RWPE2 (cell line): Measurements from ENCODE around the gene NSMCE1.

ENCODE experiments used
- ATAC-seq: fragments of 200-7000 bp; cut with Tn5 transposase; 3 replicates; pipeline ENCODE4 v1.9.1; 2021; ENCODE audit warnings: low read depth
- DNase-seq: peaks from one replicate; pipeline ENCODE4 v3.0.0-alpha.2; 2020; ENCODE audit warnings: low spot score
- H3K27ac ChIP-seq: fragments of 450-650 bp; 2 replicates; pipeline ENCODE4 v1.5.1; 2017; ENCODE audit warnings: mild to moderate bottlenecking; ENCODE audit not compliant: poor library complexity, severe bottlenecking
- H3K27me3 ChIP-seq: fragments of 250-450 bp; sonication (Bioruptor Pico); 2 replicates; pipeline ENCODE4 v1.5.1; 2021; ENCODE audit warnings: mild to moderate bottlenecking, moderate library complexity; ENCODE audit not compliant: insufficient read depth, poor library complexity, severe bottlenecking
- H3K36me3 ChIP-seq: fragments of 250-450 bp; sonication (Bioruptor Pico); 2 replicates; pipeline ENCODE4 v1.5.1; 2020; ENCODE audit warnings: low read depth, mild to moderate bottlenecking, moderate library complexity
- H3K4me1 ChIP-seq: fragments of 250-450 bp; sonication (Bioruptor Pico); 2 replicates; pipeline ENCODE4 v1.5.1; 2021; ENCODE audit warnings: mild to moderate bottlenecking, moderate library complexity; ENCODE audit not compliant: insufficient read depth, poor library complexity, severe bottlenecking
- H3K4me3 ChIP-seq: fragments of 250-450 bp; sonication (Bioruptor Pico); 2 replicates; pipeline ENCODE4 v1.5.1; 2021; ENCODE audit warnings: mild to moderate bottlenecking, moderate library complexity; ENCODE audit not compliant: severe bottlenecking
- H3K9me3 ChIP-seq: fragments of 250-450 bp; sonication (Bioruptor Pico); 2 replicates; pipeline ENCODE4 v1.5.1; 2021; ENCODE audit warnings: mild to moderate bottlenecking, moderate library complexity; ENCODE audit not compliant: severe bottlenecking
- TF ChIP-seq, protein P1 (sequence below): fragments of 450-650 bp; IDR thresholded peaks from one replicate; pipeline ENCODE4 v1.5.1; 2017; ENCODE audit warnings: mild to moderate bottlenecking, moderate library complexity; ENCODE audit not compliant: poor library complexity, severe bottlenecking

NSMCE1 gene

DNA sequence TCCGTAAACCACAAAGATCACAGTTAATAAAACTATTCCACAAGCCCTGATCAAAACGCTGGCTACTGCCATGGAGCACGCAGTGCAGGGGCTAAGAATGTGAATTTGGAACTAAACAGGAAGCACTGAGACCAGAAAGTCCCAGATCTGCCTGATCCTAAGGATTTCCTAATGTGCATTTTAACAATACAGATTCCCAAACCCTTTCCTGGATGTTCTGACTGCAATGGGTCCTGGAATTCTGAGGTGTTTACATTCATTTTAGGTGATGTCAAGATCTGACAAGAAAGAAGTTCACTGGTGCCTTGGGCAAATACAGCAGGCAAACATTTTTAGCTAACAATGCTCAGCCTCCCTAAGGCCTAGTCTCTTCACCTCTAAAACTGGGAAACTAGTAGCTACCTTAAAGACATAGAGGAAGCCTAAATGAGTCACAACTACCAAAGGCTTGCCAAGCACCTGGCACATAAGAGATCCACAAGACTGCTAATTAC is 10.3 kb downstream of the NSMCE1 start:
- no peaks in the 10 kb centered on the region for H3K9me3 ChIP-seq
- ATAC-seq = peak; percentile 91
- H3K36me3 ChIP-seq = peaks cover 26% of the 10 kb centered on the region
- DNase-seq = no peak
- TF ChIP-seq, protein P1, sequence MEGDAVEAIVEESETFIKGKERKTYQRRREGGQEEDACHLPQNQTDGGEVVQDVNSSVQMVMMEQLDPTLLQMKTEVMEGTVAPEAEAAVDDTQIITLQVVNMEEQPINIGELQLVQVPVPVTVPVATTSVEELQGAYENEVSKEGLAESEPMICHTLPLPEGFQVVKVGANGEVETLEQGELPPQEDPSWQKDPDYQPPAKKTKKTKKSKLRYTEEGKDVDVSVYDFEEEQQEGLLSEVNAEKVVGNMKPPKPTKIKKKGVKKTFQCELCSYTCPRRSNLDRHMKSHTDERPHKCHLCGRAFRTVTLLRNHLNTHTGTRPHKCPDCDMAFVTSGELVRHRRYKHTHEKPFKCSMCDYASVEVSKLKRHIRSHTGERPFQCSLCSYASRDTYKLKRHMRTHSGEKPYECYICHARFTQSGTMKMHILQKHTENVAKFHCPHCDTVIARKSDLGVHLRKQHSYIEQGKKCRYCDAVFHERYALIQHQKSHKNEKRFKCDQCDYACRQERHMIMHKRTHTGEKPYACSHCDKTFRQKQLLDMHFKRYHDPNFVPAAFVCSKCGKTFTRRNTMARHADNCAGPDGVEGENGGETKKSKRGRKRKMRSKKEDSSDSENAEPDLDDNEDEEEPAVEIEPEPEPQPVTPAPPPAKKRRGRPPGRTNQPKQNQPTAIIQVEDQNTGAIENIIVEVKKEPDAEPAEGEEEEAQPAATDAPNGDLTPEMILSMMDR = no peak
- H3K4me3 ChIP-seq = no peak overlapping the region
- peak overlapping the region; percentile 85 for H3K27ac ChIP-seq
- H3K27me3 ChIP-seq = no peaks in the 10 kb centered on the region
- H3K4me1 ChIP-seq = peaks cover 24% of the 10 kb centered on the region

DNA sequence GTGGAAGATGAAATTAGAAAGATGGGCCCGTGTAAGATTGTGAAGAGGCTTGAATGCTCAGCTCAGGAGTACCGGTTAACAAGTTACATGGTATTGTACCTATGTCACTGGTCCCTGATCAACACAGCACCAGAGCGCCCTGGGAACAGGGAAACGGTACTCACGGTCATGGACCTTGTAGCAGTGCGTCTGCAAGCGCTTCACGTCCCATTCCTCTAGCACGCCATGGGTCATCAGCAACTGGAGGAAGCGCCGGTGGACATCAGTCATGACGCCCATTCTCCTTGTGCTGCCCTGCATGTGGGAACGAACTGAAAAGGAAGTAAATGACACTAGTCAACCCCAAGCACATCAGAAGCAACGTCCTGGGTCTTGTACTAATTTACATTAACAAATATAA is 11.3 kb downstream of the NSMCE1 start:
- Histone ChIP-seq H3K27me3 (no peaks in the 10 kb centered on the region), H3K27ac (peak overlapping the region; percentile 85), H3K9me3 (no peaks in the 10 kb centered on the region), H3K36me3 (peaks cover 35% of the 10 kb centered on the region), H3K4me3 (no peak overlapping the region), H3K4me1 (peaks cover 26% of the 10 kb centered on the region)
- DNase-seq (no peak), ATAC-seq (no peak)
- TF ChIP-seq, protein P1 = no peak

DNA sequence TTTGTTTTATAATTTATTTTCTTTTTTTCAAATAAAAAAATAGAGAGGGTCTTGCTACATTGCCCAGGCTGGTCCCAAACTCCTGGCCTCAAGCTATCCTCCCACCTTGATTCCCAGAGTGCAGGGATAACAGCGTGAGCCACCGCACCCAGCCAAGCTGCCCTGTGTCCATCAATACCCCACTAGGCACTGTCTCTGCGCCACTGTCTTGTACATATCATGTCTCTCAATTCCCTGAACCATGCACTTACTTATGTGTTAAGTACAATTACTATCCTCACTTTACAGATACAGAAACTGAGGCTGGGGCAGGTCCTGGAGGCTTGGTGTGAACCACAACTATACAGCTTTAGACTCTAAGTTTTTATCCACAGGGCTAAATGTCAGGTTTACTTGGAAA is 11.7 kb downstream of the NSMCE1 start:
- DNase-seq (no peak), ATAC-seq (no peak)
- Histone ChIP-seq H3K4me1 (peaks cover 26% of the 10 kb centered on the region), H3K9me3 (no peaks in the 10 kb centered on the region), H3K27me3 (no peaks in the 10 kb centered on the region), H3K27ac (no peak overlapping the region), H3K4me3 (no peak overlapping the region), H3K36me3 (peaks cover 38% of the 10 kb centered on the region)
- TF ChIP-seq, protein P1 = no peak

DNA sequence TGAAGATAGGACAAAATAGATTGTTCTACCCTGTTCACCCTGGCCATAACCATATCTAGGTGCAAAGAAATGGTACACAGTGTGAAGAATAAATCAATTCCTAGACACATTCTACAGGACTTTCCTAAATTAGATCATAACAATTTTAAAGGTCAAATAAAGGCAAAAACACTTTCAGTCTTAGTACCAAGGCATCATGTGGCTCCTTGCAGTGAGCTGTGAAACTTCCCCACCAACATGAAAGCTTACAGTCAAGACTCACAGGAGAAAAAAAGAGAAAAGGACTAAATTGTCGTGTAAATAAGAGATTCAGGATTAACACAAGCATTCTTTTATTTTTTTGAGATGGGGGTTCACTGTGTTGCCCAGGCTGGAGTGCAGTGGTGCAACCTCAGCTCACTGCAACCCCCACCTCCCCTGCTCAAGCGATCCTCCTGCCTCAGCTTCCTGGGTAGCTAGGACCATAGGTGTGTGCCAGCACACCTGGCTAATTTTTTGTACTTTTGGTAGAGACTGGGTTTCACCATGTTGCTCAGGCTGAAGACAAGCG is 14.2 kb downstream of the NSMCE1 start:
- H3K27me3 ChIP-seq = no peaks in the 10 kb centered on the region
- H3K4me3 ChIP-seq = no peak overlapping the region
- no peaks in the 10 kb centered on the region for H3K9me3 ChIP-seq
- peak overlapping the region; percentile 65 for H3K27ac ChIP-seq
- TF ChIP-seq, protein P1 = no peak
- H3K4me1 ChIP-seq = peaks cover 30% of the 10 kb centered on the region
- H3K36me3 ChIP-seq = peaks cover 44% of the 10 kb centered on the region
- no peak for ATAC-seq
- no peak for DNase-seq

DNA sequence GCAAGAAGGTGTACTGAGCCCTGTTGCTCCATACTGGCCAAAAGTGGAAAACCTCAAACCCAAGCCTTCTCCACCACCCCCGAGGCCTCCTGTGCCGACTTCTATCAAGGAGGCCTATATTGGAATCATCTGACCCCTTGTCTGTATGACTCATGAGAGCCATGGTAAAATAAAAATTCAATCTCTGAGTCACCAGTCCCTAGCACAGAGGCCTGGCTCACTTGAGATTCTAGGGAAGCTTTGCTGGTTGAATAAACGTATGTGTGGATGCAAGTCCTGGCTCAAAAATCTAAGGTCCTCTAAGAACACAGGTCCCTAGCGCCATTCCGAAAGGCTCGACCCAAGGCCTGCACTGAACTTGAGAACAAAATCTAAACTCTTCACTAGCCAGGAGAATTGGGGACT is 15.0 kb downstream of the NSMCE1 start:
- Histone ChIP-seq H3K27ac (peak overlapping the region; percentile 65), H3K27me3 (no peaks in the 10 kb centered on the region), H3K4me1 (peaks cover 27% of the 10 kb centered on the region), H3K4me3 (no peak overlapping the region), H3K36me3 (peaks cover 44% of the 10 kb centered on the region), H3K9me3 (no peaks in the 10 kb centered on the region)
- DNase-seq (no peak), ATAC-seq (peak; percentile 89)
- TF ChIP-seq, protein P1 = no peak
